Measurements from ENCODE around the gene ETV3L. TPM values are rescaled to one million over a fixed set of nuclear protein-coding genes. Genes with fewer than 3 reads are reported as not detected.

The ETV3L gene
- total RNA-seq = not detected in 2 replicates

DNA sequence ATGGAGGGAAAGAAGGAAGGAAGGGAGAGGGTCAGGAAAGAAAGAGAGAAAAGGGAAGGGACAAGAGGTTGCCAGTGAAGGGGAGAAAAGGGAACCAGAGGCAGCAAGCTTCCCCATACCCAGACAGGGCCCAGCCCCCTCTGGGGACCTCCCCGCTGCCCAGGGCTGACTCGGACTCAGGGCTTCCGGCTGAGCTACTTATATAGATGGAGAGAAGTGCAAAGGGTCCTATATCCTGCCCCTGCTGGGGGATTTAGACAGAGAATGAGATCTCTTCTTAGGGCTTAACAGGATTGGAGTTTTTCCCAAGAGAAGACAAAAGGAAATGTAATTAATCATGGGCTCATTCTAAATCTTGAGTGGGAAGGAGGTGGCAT is at the start of gene ETV3L:
Gene ETV3L, minus strand, starts transcription at position 176 of the 377 bp plus-strand sequence. CDS start 285 bp downstream, outside the sequence.

DNA sequence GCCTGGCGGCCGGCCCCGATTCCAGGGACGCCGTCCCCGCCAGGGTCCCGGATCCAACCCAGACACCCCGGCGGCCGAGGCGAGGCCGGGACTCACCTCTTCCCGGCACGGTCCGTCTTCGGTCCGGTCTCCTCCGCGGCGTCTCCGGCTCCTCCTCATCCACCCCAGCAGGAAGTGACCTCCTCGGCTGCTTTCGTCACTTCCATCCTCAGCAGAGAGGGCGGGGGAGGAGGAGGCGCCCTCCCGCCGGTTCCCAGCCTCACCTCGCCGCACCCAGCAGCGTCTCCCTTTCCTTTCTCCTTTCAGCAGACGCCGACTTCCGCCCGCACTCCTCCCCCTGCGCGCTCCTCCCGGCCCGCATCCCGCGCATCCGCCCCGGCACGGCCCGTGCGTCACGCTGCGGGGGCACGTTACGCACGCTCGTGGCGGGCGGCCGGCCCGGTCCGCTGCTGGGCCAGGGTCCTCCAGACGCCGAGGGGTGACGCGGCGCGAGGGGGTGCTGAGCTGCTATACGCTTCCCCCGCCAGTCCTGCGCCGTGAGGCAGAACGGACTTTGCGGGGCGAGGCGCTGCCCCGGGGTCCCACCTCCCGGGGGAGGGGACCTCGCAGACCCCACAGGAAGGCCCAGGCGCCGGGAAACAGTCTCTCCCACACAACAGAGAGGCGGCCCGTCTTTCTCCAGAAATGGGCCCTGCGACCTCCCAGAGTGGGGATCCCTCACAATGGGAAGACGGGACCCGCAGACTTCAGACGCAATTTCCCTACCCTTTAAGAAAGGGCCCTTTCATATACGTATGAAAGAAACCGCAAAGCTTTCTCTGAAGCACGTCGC is 38.8 kb upstream of the ETV3L start, which contains the start of gene ETV3:
Gene ETV3, minus strand, starts transcription at position 176 of the 832 bp plus-strand sequence. CDS start 2,043 bp downstream, outside the sequence.

DNA sequence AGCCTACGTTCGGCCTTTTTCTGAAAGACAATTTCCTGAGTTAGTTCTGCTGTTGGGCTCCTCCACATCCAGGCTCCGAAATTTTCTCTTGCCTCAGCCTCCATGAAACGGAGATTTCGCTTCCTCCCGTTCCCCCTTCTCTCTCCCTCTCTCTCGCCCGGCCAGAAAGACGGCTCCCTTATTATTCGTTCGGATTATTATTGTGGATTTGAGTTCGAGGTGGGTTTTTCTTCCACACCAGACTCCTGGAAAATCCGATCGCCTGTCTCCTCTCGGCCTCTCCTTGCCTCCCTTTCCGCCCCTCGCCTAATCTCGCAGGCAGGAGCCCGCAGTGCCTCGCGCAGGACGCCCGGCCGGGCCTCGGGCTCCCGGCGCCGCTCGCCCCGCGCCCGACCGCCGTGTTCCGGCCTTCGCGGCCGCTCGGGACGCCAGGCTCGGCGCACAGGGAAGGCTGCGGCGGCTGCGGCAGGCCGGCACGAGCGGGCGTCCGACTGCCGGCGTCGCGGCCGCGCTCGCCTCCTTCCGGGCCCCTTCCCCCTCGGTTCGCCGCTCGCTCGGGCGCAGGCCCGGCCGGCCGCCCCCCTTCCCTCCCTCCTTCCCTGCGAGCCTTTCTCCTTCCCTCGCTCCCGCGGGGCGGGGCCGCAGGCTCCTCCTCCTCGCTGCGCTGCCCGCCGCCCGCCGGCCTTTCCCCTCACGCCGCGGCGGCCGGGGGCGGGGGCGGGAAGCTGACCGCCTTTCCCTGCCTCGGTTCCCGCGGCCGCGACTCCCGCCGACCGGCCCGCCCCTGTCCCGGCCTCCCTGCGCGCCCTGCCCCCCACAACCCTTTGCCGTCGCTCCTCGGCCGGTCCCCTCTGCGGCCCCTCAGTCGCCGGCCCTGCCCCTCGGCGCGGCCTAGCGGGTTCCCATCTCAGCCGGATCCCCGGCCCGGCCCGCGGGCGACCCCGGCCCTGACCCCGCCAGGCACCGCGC is 54.1 kb downstream of the ETV3L start, which contains the start of gene ARHGEF11:
Gene ARHGEF11, minus strand, starts transcription at position 493 of the 969 bp plus-strand sequence. CDS start 1,412 bp downstream, outside the sequence.

Other genes with a start within 250 kb of the ETV3L start
- gene INSRR, start 240.7 kb downstream of the ETV3L start, total RNA-seq = not detected in 2 replicates
- not detected in 2 replicates for gene NTRK1, start 238.9 kb downstream of the ETV3L start, total RNA-seq
- gene PEAR1, start 206.1 kb downstream of the ETV3L start, total RNA-seq = 4.5 and 13.6 TPM in 2 replicates
- 0.37 TPM in 1 of 2 replicates, not detected in the other for gene LRRC71, start 179.2 kb downstream of the ETV3L start, total RNA-seq
- 31.0 and 31.8 TPM in 2 replicates for gene ARHGEF11, start 54.1 kb downstream of the ETV3L start, total RNA-seq
- gene ETV3, start 38.6 kb upstream of the ETV3L start, total RNA-seq = 12.5 and 18.2 TPM in 2 replicates